H9 (cell line): Measurements from ENCODE around the gene WHRN. TPM values are rescaled to one million over a fixed set of nuclear protein-coding genes. Genes with fewer than 3 reads are reported as not detected.

ENCODE experiments used
- DNase-seq: peaks from one replicate; pipeline ENCODE4 v3.0.0-alpha.2; 2017
- H2AFZ ChIP-seq: one replicate; pipeline ENCODE4 v1.6.1; 2013; ENCODE audit warnings: mild to moderate bottlenecking, low read length, control low read depth, moderate library complexity
- H2AK5ac ChIP-seq: 2 replicates; pipeline ENCODE4 v1.6.1; 2013; ENCODE audit warnings: low read length, control low read depth, mixed read lengths; ENCODE audit not compliant: insufficient read length
- H2BK120ac ChIP-seq: one replicate; pipeline ENCODE4 v1.6.1; 2013; ENCODE audit warnings: low read depth, mild to moderate bottlenecking, low read length, control low read depth, inconsistent platforms; ENCODE audit not compliant: poor library complexity, severe bottlenecking
- H2BK12ac ChIP-seq: 2 replicates; pipeline ENCODE4 v1.6.1; 2013; ENCODE audit warnings: low read length, control low read depth, mixed read lengths, low read depth; ENCODE audit not compliant: insufficient read length
- H2BK15ac ChIP-seq: 2 replicates; pipeline ENCODE4 v1.6.1; 2013; ENCODE audit warnings: low read depth, low read length, control low read depth
- H2BK20ac ChIP-seq: one replicate; pipeline ENCODE4 v1.6.1; 2013; ENCODE audit warnings: low read depth, mild to moderate bottlenecking, low read length, control low read depth, inconsistent platforms; ENCODE audit not compliant: poor library complexity, severe bottlenecking
- H2BK5ac ChIP-seq: 2 replicates; pipeline ENCODE4 v1.6.1; 2013; ENCODE audit warnings: low read length, control low read depth, mixed read lengths; ENCODE audit not compliant: insufficient read length
- H3K14ac ChIP-seq: 2 replicates; pipeline ENCODE4 v1.6.1; 2013; ENCODE audit warnings: low read length, control low read depth; ENCODE audit not compliant: insufficient read depth
- H3K18ac ChIP-seq: 2 replicates; pipeline ENCODE4 v1.6.1; 2013; ENCODE audit warnings: low read depth, mild to moderate bottlenecking, mixed read lengths, low read length, control low read depth; ENCODE audit not compliant: insufficient read length
- H3K23ac ChIP-seq: 2 replicates; pipeline ENCODE4 v1.6.1; 2013; ENCODE audit warnings: low read length, control low read depth, mixed read lengths, low read depth; ENCODE audit not compliant: insufficient read length
- H3K23me2 ChIP-seq: 2 replicates; pipeline ENCODE4 v1.6.1; 2013; ENCODE audit warnings: low read depth, mild to moderate bottlenecking, mixed read lengths, low read length, control low read depth; ENCODE audit not compliant: insufficient read length, poor library complexity, severe bottlenecking
- H3K27ac ChIP-seq: 2 replicates; pipeline ENCODE4 v1.5.1; 2013; ENCODE audit warnings: low read length, control low read depth, mixed read lengths, low read depth; ENCODE audit not compliant: insufficient read length
- H3K27me3 ChIP-seq: 2 replicates; pipeline ENCODE4 v1.6.1; 2013; ENCODE audit warnings: low read length, control low read depth, inconsistent platforms; ENCODE audit not compliant: insufficient read depth
- H3K4ac ChIP-seq: 2 replicates; pipeline ENCODE4 v1.6.1; 2013; ENCODE audit warnings: low read depth, mild to moderate bottlenecking, control low read depth, inconsistent platforms, low read length, moderate library complexity
- H3K4me1 ChIP-seq: 2 replicates; pipeline ENCODE4 v1.6.1; 2013; ENCODE audit warnings: low read length, control low read depth, inconsistent platforms; ENCODE audit not compliant: insufficient read depth
- H3K4me2 ChIP-seq: 2 replicates; pipeline ENCODE4 v1.6.1; 2013; ENCODE audit warnings: low read length, control low read depth, mixed read lengths; ENCODE audit not compliant: insufficient read length, insufficient read depth
- H3K56ac ChIP-seq: 2 replicates; pipeline ENCODE4 v1.6.1; 2013; ENCODE audit warnings: low read depth, mild to moderate bottlenecking, mixed read lengths, low read length, control low read depth; ENCODE audit not compliant: insufficient read length
- H3K79me1 ChIP-seq: 2 replicates; pipeline ENCODE4 v1.6.1; 2013; ENCODE audit warnings: low read depth, mild to moderate bottlenecking, moderate library complexity, low read length, control low read depth, inconsistent platforms; ENCODE audit not compliant: insufficient read depth, poor library complexity, severe bottlenecking
- H3K79me2 ChIP-seq: 2 replicates; pipeline ENCODE4 v1.6.1; 2013; ENCODE audit warnings: low read length, control low read depth, inconsistent platforms; ENCODE audit not compliant: insufficient read depth
- H3K9ac ChIP-seq: 2 replicates; pipeline ENCODE4 v1.6.1; 2013; ENCODE audit warnings: low read length, control low read depth, mixed read lengths; ENCODE audit not compliant: insufficient read length; ENCODE audit errors: extremely low read depth
- H3K9me3 ChIP-seq: one replicate; pipeline ENCODE4 v1.6.1; 2013; ENCODE audit warnings: low read depth, low read length, inconsistent platforms; ENCODE audit not compliant: control insufficient read depth
- H3T11ph ChIP-seq: one replicate; pipeline ENCODE4 v1.6.1; 2013; ENCODE audit warnings: mild to moderate bottlenecking, low read length, control low read depth, inconsistent platforms
- H4K20me1 ChIP-seq: one replicate; pipeline ENCODE4 v1.6.1; 2013; ENCODE audit not compliant: control insufficient read depth, insufficient read length, insufficient read depth
- H4K5ac ChIP-seq: 2 replicates; pipeline ENCODE4 v1.6.1; 2013; ENCODE audit warnings: low read depth, mild to moderate bottlenecking, mixed read lengths, low read length, control low read depth; ENCODE audit not compliant: insufficient read length
- H4K8ac ChIP-seq: replicated peaks from 2 replicates; pipeline ENCODE4 v1.6.1; 2013; ENCODE audit warnings: low read length, control low read depth, mixed read lengths, low read depth; ENCODE audit not compliant: insufficient read length
- H4K91ac ChIP-seq: 2 replicates; pipeline ENCODE4 v1.6.1; 2013; ENCODE audit warnings: low read depth, mild to moderate bottlenecking, moderate library complexity, mixed read lengths, low read length, control low read depth; ENCODE audit not compliant: insufficient read length
- H3K27ac Mint-ChIP-seq, 3 experiments: 2 replicates in 2 of 3; 3 replicates in 1 of 3; pipeline ENCODE4 v1.8.0; 2020 to 2021; ENCODE audit warnings: mixed read lengths in 3 of 3, mild to moderate bottlenecking in 1 of 3, moderate library complexity in 1 of 3
- H3K27me3 Mint-ChIP-seq: 2 replicates; pipeline ENCODE4 v1.8.0; 2021; ENCODE audit warnings: low read depth, mild to moderate bottlenecking, moderate library complexity, mixed read lengths
- H3K36me3 Mint-ChIP-seq, 3 experiments: 2 replicates in 2 of 3; 3 replicates in 1 of 3; pipeline ENCODE4 v1.8.0; 2020 to 2021; ENCODE audit warnings: low read depth in 3 of 3, mixed read lengths in 3 of 3; ENCODE audit not compliant: insufficient read depth in 1 of 3
- H3K4me1 Mint-ChIP-seq, 2 experiments: 2 replicates each; pipeline ENCODE4 v1.8.0; 2020; ENCODE audit warnings: mixed read lengths in 2 of 2
- H3K4me3 Mint-ChIP-seq, 2 experiments: 2 replicates in 1 of 2; 3 replicates in 1 of 2; pipeline ENCODE4 v1.8.0; 2020 to 2021; ENCODE audit warnings: mild to moderate bottlenecking in 2 of 2, mixed read lengths in 2 of 2, moderate library complexity in 1 of 2
- H3K9me3 Mint-ChIP-seq, 2 experiments: 2 replicates in 1 of 2; 3 replicates in 1 of 2; pipeline ENCODE4 v1.8.0; 2020; ENCODE audit warnings: mild to moderate bottlenecking in 2 of 2, mixed read lengths in 2 of 2, moderate library complexity in 1 of 2
- CTCF ChIP-seq: fragments of 200-600 bp; sonication (generic); conservative IDR thresholded peaks from 3 replicates; pipeline ENCODE4 v1.8.0; 2021; ENCODE audit warnings: antibody characterized with exemption, mild to moderate bottlenecking
- WGBS: extraction: QIAGEN DNeasy Blood & Tissue Kit; methylation state at CpG from one replicate; pipeline ENCODE4 v1.1.7; 2013; ENCODE audit warnings: missing lambda C conversion rate, low lambda C conversion rate, mixed read lengths; ENCODE audit not compliant: insufficient read length; ENCODE audit errors: extremely low coverage; 5-methylcytosine and 5-hydroxymethylcytosine counted together
- total RNA-seq: library from RNA; stranded (reverse); gene quantifications from 2 replicates; pipeline ENCODE4 v1.2.1, GENCODE V29; 2021

Gene WHRN
- total RNA-seq, 1 experiment from 2014 or later, result 2.2 TPM

GRCh38 chr9:114395334-114395617 is 110.0 kb downstream of the WHRN start:
- Histone ChIP-seq H2BK120ac (no peak overlapping the region), H3K27me3 (no peaks in the 10 kb centered on the region), H2BK5ac (no peak overlapping the region), H2AFZ (no peak overlapping the region), H3K79me1 (no peaks in the 10 kb centered on the region), H2BK20ac (no peak overlapping the region), H4K5ac (no peak overlapping the region), H3K9me3 (no peaks in the 10 kb centered on the region), H3K23ac (no peak overlapping the region), H3K4ac (no peak overlapping the region), H3K14ac (no peak overlapping the region; the same call in 1 of the 2 replicates), H3K27ac (no peak overlapping the region), H4K91ac (no peak overlapping the region), H3T11ph (no peak overlapping the region), H2AK5ac (no peak overlapping the region), H4K20me1 (no peaks in the 10 kb centered on the region), H2BK12ac (no peak overlapping the region), H3K9ac (peak overlapping the region; percentile 18), H3K18ac (no peak overlapping the region), H3K4me2 (no peak overlapping the region), H2BK15ac (no peak overlapping the region), H3K23me2 (no peaks in the 10 kb centered on the region), H3K79me2 (no peaks in the 10 kb centered on the region), H3K4me1 (no peaks in the 10 kb centered on the region; the same call in 1 of the 2 replicates), H3K56ac (no peak overlapping the region), H4K8ac (no peak overlapping the region)
- TF ChIP-seq CTCF, result no peak
- Mint-ChIP-seq H3K9me3 (no peaks in the 10 kb centered on the region; a peak in 1 of 5 replicates), H3K27me3 (no peaks in the 10 kb centered on the region; the same call in 1 of the 2 replicates), H3K36me3 (peaks cover 0 to 9% (median 0%) of the 10 kb centered on the region in 3 experiments; a peak in 4 of 7 replicates), H3K4me3 (no peak overlapping the region), H3K4me1 (peaks cover 32 to 45% of the 10 kb centered on the region in 2 experiments), H3K27ac (peak overlapping the region in 2 of 3 experiments; percentile 44 to 82; a peak in 2 of 7 replicates)
- WGBS, result no CpG with 5 or more reads among the region's 5 CpGs
- DNase-seq, result no peak
